ENCODE results near the gene HS3ST5. TPM values are rescaled to one million over a fixed set of nuclear protein-coding genes. Genes with fewer than 3 reads are reported as not detected.

The HS3ST5 gene
- total RNA-seq, 1 experiment from 2014 or later = 8.7 TPM

DNA sequence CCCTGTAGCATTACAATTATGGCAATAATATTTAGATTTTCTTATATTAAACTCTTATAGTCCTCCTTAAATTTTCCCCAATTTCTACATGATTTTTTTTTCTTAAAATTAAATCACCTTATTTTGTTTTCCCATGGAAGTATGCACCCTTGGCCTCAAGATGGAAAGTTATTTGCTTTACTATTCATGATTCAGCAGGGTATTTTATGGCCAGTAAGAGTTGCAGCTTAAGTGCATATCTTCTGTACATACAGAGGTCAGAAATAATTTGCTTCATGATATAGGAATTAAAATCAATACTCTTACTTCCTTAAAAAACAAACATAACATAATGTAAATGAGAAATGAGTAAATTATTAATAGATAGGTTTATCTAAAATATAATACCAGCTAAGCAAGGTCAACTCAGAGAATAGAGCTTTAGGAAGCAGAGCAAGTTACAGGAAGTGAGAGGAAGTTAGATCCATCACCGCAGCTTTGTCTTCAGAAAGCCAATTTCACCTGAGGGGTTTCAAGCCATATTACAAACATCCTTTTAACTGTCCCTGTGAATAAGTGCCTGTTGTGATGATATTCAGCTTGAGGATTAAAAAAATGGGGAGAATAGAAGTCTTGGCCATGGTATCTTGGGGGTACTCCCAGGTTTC is 24.6 kb upstream of the HS3ST5 start:
- ATAC-seq = no peak
- Mint-ChIP-seq H3K4me1 (peaks cover 52% of the 10 kb centered on the region), H3K27me3 (ENCODE audit: low read depth) (no peaks in the 10 kb centered on the region), H3K9me3 (0 out of 2 replicates have a peak, but pooled peaks cover 3% of the 10 kb centered on the region), H3K4me3 (no peak overlapping the region), H3K36me3 (no peaks in the 10 kb centered on the region), H3K27ac (no peak overlapping the region)
- TF ChIP-seq ZNF317 (CRISPR knock-in tag; IDR thresholded peaks at IDR 0.05; ENCODE audit: borderline replicate concordance, low read depth) = no peak
- TF ChIP-seq, protein P1, sequence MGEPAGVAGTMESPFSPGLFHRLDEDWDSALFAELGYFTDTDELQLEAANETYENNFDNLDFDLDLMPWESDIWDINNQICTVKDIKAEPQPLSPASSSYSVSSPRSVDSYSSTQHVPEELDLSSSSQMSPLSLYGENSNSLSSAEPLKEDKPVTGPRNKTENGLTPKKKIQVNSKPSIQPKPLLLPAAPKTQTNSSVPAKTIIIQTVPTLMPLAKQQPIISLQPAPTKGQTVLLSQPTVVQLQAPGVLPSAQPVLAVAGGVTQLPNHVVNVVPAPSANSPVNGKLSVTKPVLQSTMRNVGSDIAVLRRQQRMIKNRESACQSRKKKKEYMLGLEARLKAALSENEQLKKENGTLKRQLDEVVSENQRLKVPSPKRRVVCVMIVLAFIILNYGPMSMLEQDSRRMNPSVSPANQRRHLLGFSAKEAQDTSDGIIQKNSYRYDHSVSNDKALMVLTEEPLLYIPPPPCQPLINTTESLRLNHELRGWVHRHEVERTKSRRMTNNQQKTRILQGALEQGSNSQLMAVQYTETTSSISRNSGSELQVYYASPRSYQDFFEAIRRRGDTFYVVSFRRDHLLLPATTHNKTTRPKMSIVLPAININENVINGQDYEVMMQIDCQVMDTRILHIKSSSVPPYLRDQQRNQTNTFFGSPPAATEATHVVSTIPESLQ (CRISPR knock-in tag; IDR thresholded peaks at IDR 0.05) = no peak
- TF ChIP-seq SMAD3 (CRISPR knock-in tag; IDR thresholded peaks at IDR 0.05; ENCODE audit: borderline replicate concordance) = no peak
- TF ChIP-seq HMGA2 (CRISPR knock-in tag; IDR thresholded peaks at IDR 0.05) = no peak
- TF ChIP-seq, protein P2, sequence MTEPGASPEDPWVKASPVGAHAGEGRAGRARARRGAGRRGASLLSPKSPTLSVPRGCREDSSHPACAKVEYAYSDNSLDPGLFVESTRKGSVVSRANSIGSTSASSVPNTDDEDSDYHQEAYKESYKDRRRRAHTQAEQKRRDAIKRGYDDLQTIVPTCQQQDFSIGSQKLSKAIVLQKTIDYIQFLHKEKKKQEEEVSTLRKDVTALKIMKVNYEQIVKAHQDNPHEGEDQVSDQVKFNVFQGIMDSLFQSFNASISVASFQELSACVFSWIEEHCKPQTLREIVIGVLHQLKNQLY (CRISPR knock-in tag; IDR thresholded peaks at IDR 0.05) = no peak
- no peak for TF ChIP-seq NR2C2 (CRISPR knock-in tag; IDR thresholded peaks at IDR 0.05)
- TF ChIP-seq, protein P3, sequence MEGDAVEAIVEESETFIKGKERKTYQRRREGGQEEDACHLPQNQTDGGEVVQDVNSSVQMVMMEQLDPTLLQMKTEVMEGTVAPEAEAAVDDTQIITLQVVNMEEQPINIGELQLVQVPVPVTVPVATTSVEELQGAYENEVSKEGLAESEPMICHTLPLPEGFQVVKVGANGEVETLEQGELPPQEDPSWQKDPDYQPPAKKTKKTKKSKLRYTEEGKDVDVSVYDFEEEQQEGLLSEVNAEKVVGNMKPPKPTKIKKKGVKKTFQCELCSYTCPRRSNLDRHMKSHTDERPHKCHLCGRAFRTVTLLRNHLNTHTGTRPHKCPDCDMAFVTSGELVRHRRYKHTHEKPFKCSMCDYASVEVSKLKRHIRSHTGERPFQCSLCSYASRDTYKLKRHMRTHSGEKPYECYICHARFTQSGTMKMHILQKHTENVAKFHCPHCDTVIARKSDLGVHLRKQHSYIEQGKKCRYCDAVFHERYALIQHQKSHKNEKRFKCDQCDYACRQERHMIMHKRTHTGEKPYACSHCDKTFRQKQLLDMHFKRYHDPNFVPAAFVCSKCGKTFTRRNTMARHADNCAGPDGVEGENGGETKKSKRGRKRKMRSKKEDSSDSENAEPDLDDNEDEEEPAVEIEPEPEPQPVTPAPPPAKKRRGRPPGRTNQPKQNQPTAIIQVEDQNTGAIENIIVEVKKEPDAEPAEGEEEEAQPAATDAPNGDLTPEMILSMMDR (IDR thresholded peaks at IDR 0.05) = no peak
- no peak for TF ChIP-seq SOX15 (CRISPR knock-in tag; IDR thresholded peaks at IDR 0.05)
- TF ChIP-seq AFF4 (CRISPR knock-in tag; IDR thresholded peaks at IDR 0.05; ENCODE audit: borderline replicate concordance) = no peak
- TF ChIP-seq, protein P4, sequence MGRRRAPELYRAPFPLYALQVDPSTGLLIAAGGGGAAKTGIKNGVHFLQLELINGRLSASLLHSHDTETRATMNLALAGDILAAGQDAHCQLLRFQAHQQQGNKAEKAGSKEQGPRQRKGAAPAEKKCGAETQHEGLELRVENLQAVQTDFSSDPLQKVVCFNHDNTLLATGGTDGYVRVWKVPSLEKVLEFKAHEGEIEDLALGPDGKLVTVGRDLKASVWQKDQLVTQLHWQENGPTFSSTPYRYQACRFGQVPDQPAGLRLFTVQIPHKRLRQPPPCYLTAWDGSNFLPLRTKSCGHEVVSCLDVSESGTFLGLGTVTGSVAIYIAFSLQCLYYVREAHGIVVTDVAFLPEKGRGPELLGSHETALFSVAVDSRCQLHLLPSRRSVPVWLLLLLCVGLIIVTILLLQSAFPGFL (CRISPR knock-in tag; IDR thresholded peaks at IDR 0.05; ENCODE audit: borderline replicate concordance) = no peak
- TF ChIP-seq PRDM15 (CRISPR knock-in tag; IDR thresholded peaks at IDR 0.05) = no peak
- no peak for TF ChIP-seq ZNF532 (CRISPR knock-in tag; IDR thresholded peaks at IDR 0.05; ENCODE audit: borderline replicate concordance)
- no peak for TF ChIP-seq FOXJ3 (CRISPR knock-in tag; IDR thresholded peaks at IDR 0.05; ENCODE audit: borderline replicate concordance)
- ChIA-PET CTCF (no interaction called here), POLR2A (no interaction called here)
- DNase-seq (ENCODE audit: low spot score) = no peak

Measured in WTC11 (cell line).